LNCaP clone FGC (cell line): Measurements from ENCODE around the gene GDPD1.
"Not testable (repeated sequence)": the region's sequence is repeated elsewhere in the genome, so short reads cannot be mapped to it uniquely, and the experiment has no call there.

Experiments used
- DNase-seq: peaks from one replicate; pipeline ENCODE4 v3.0.0-alpha.2; 2011; ENCODE audit warnings: low read depth
- H3K4me3 ChIP-seq: 2 replicates; pipeline ENCODE4 v1.5.1; 2011; ENCODE audit warnings: mild to moderate bottlenecking, low read depth, low read length, control low read depth
- CTCF ChIP-seq: IDR thresholded peaks from 2 replicates; pipeline ENCODE4 v1.5.1; 2012; ENCODE audit warnings: mild to moderate bottlenecking; ENCODE audit not compliant: control insufficient read depth, insufficient read depth; ENCODE audit errors: extremely low read depth

The GDPD1 gene

GRCh38 chr17:59220328-59221158, at the start of gene GDPD1:
Gene GDPD1, plus strand, starts transcription at chr17:59220511. Its CDS starts 99 bp downstream, at chr17:59220610.
- DNase-seq, result peak; percentile 80
- peak; percentile 96 for TF ChIP-seq CTCF
- peak within 1 kb of the TSS; percentile 98 for H3K4me3 ChIP-seq

GRCh38 chr17:59172436-59173004, 47.8 kb upstream of the GDPD1 start:
- no peak overlapping the region for H3K4me3 ChIP-seq
- no peak for DNase-seq
- no peak for TF ChIP-seq CTCF

- H3K4me3 ChIP-seq, result no peak overlapping the region
- no peak for DNase-seq
- TF ChIP-seq CTCF, result no peak
Observed at GRCh38 chr17:59174671-59175070, 45.6 kb upstream of the GDPD1 start.

- H3K4me3 ChIP-seq, result no peak overlapping the region
- TF ChIP-seq CTCF, result no peak
- no peak for DNase-seq
Observed at GRCh38 chr17:59175076-59175475, 45.2 kb upstream of the GDPD1 start.

GRCh38 chr17:59178266-59178985, 41.9 kb upstream of the GDPD1 start:
- DNase-seq, result no peak
- TF ChIP-seq CTCF, result no peak
- H3K4me3 ChIP-seq, result no peak overlapping the region

GRCh38 chr17:59179601-59180000, 40.7 kb upstream of the GDPD1 start:
- H3K4me3 ChIP-seq, DNase-seq: not testable (repeated sequence)

GRCh38 chr17:59180626-59181025, 39.7 kb upstream of the GDPD1 start:
- H3K4me3 ChIP-seq, result no peak overlapping the region
- DNase-seq, result no peak
- no peak for TF ChIP-seq CTCF
